ENCODE results near the gene SPDL1.

SPDL1 gene

GRCh38 chr5:169637085-169637548 is 53.5 kb downstream of the SPDL1 start, which contains the start of gene DOCK2:
Gene DOCK2, plus strand, starts transcription at chr5:169637275. Its CDS starts 52 bp downstream, at chr5:169637327.
- H3K27ac ChIP-seq: no peak within 1 kb of the TSS
- no peak for TF ChIP-seq CTCF (conservative IDR thresholded peaks at IDR 0.05)

DNA sequence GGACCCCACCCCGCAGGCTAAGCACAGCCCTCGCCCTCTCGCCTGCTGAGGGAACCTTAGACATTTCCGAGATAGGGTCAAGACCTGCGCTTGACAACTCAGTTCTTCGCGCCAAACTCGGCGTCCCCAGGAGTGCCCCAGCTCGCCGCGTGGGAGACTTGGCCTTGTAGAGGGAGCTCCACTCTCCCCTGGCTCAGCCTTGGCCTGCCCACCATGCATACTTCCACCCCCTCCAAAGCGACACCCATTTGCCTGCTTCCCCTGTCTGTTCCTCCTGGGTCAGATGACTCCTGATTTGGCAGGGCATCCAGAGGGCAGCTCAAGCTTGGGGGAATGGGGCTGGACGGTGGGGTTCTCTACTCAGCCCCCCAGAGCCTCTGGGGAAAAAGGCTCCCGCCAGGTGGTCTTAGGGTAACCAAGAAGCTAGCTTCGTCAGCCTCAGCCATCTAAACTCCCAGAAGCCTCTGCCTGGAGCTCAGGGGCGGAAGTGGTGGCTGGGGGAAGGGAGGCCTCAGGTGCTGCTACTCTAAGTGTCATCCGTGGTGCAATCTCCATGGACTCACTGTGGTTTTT is 54.1 kb downstream of the SPDL1 start:
- TF ChIP-seq CTCF (conservative IDR thresholded peaks at IDR 0.05): no peak

DNA sequence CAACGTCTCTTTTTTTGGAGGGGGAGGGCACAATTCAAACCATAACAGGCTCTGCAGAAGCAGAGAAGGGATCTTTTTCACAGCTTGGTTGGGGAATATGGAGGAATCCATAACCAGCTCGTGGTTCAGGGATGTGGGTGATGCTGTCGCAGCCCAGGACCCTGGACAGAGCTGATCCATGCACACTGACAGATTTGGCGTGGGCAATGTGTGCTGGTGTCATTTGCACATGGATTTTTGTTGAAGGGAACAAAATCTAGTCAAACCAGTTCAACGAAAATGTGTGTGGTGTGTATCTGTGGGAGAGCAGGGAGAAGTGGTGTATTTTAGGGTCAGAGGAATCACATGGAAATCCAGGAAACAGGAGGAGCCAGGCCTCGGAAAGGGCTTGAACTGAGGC is 57.7 kb downstream of the SPDL1 start:
- no peak for TF ChIP-seq CTCF (conservative IDR thresholded peaks at IDR 0.05)
- H3K27ac ChIP-seq: peak overlapping the region; percentile 59

More for the DNA sequence above, 54.1 kb downstream of the SPDL1 start:
- no peak overlapping the region for H3K27ac ChIP-seq

DNA sequence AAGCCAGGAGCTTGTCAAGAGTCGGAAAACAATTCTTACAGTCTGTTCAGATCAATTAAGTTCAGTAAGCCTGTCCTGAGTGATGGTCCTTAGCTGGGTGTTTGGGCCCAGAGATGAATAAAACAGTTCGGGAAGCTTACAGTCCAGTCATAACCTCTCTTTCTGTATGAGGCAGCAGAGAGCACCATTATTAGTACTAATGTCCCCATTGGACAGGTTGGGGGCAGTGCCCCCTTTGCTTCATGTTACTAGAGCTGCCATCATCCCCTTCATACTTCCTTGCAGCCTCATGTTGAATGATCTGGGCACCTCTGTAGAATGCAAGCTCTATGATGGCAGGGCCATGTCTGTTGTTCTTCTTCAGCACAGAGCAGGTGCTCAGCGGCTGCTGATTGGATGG is 63.3 kb downstream of the SPDL1 start:
- TF ChIP-seq CTCF (conservative IDR thresholded peaks at IDR 0.05): no peak
- no peak overlapping the region for H3K27ac ChIP-seq

DNA sequence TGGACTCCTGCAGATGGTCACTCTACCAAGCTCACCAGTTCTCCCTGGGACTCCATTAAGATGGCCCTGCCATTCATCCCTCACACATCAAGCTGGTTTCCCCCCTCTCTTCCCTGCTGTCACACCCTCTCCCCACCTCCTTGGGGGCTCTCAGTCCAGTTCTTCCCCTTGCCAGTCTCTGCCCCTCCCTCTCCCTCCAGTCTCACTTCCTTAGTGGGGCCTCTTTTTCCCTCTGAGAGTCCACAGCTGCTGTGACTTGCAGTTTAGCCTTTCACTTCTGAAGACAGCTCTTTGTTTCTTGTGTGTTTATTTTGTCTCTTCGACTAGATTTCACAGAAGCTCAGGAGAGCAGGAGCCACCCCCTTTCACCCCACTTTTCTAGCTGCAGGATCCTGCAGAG is 64.0 kb downstream of the SPDL1 start:
- H3K27ac ChIP-seq: no peak overlapping the region
- no peak for TF ChIP-seq CTCF (conservative IDR thresholded peaks at IDR 0.05)

DNA sequence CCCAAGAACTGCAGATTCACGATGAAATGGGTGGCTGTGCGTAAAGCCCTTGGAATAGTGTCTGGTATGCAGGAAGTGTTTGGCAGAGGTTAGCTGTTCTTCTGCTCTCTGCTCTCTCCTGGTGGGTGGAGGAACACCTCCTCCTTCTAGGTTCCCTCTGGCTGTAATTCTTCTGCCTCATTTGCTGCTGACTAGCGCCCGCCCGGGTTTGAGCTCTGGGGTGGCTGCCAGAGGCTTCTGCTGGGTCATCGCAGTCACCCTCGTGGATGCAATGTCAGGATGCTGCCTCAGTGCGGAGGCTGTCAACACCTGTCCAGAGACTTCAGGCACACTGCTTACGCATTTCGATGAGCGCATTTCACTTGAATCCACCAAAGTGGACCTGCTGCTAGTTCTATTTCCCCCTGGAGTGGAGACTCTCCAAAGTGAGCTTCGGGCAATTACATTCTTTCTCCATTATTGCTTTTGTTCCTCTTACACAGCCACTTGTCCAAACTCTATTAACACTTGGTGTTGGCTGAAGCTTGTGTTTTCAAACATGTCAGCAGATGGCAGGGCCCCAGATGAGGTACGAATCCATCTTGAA is 65.2 kb downstream of the SPDL1 start:
- no peak overlapping the region for H3K27ac ChIP-seq
- TF ChIP-seq CTCF (conservative IDR thresholded peaks at IDR 0.05): no peak

GRCh38 chr5:169649486-169649885 is 65.9 kb downstream of the SPDL1 start:
- no peak overlapping the region for H3K27ac ChIP-seq
- no peak for TF ChIP-seq CTCF (conservative IDR thresholded peaks at IDR 0.05)

Data from VCaP (cell line).